NCI-H128 (cell line): ENCODE results near the gene ANXA3.

ENCODE experiments used
- DNase-seq: peaks from one replicate; lab custom pipeline; 2025; ENCODE audit not compliant: unreplicated experiment; lab: John Stamatoyannopoulos, UW

ANXA3 gene

DNA sequence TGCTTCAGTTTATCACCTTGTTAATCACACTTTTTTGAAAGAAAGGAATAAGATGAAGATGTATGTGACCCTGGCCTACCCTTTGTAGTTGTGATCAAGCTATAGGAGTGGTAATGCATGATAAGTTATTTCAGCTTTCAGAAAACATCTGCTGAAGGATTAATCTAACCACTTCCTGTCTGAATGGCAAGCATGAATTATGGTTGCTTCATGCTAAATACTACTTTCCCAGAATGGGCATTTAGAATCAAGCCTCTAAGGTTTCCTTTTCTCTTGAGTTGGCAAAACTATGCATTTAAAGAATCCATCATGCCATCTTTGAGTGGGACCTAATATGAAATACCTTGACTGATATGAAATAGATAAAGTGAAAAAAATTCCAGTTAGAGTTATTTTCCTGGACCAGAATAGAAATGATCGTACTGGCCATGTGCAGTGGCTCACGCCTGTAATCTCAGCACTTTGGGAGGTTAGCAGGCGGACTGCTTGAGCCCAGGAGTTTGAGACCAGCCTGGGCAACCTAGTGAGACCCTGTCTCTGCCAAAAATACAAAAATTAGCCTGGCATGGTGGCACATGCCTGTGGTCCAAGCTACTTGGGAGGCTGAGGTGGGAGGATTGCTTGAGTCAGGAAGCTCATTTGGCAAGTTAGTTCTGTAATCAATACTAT is 59.1 kb downstream of the ANXA3 start:
- no peak for DNase-seq

DNA sequence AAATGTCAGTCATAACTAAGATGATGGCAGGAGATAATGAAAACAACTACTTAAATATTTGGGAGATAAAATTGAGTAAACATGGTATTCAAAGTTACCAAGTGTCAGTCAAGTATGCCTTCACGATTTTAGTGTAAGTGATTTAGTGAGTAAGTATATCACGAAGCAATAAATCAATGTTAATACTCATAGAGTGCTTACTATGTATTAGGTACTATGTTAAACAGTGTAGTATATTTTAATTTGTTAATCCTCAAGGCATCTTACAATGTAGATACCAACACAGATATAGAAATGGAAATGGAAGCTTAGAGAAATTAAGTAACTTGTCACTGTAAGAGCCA is 59.6 kb downstream of the ANXA3 start:
- no peak for DNase-seq

DNA sequence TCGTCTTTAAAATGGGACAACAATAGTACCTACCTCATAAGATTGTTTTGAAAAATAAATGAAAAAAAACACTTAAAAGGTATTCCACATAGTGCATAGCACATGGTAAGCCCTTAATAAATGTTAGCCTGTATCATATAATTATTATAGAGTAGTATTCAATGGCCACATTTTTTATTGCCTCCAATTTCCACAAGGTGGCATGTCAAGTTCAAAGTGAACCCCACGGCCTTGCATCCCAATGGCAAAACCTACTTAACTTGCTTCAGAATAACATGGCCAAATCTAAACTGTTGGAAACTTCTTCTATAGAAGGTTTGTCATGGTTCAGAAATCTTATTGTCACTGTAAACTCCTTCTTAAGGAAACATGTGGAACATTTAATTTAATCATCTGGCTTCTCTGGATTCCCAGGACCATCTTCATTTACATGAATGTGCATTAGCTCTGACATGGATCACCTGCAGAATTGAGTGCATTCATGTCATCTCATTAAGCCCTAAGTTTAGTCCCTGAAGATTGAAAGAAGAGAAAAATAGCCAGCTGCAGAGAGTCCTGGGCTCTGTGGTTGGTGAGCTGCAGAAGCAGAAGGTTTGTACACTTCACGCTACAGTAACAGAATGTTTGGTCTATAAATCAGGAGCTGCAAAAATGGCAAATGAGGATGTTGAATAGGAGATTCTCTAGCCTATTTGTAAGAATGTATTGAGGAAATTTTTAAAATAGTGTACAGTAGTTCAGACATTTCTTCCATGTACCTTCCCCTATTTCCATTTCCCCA is 61.0 kb downstream of the ANXA3 start:
- no peak for DNase-seq

DNA sequence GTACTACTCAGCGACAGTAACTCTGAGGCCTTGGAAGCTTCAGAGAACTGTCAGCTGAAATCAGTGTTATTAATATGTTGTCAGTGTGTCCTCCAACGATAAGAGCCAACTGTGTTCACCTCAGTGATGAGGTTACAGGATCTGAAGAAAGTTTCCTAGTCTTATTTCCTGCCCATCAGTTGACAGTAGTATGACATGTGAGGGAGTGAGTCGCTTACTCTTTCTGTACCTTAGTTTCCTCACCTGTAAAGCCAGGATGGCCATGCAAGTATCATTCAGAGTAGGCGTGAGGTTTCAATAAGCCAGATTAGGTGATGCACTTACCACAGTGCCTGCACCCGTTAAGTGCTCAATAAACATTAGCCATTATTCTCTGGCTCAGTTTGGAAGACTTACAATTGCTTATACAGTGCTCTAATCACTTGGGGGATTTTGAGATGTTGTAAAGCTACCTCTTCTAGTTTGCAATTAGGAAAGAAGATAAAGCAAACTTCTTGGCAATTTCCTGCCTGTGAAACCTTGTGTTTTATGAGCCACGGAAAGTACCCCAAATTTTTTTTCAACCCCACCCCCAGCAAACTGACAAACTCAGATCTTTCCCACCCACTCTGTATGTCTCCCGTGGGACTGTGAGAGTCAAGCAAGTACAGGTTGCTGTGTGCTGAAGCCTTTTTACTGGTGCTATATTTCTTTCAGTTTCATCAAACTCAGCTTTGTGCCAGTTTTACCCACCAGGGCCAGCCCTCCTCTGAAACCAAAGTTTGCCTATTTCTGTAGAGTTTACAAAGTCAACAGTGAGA is 62.2 kb downstream of the ANXA3 start:
- no peak for DNase-seq

DNA sequence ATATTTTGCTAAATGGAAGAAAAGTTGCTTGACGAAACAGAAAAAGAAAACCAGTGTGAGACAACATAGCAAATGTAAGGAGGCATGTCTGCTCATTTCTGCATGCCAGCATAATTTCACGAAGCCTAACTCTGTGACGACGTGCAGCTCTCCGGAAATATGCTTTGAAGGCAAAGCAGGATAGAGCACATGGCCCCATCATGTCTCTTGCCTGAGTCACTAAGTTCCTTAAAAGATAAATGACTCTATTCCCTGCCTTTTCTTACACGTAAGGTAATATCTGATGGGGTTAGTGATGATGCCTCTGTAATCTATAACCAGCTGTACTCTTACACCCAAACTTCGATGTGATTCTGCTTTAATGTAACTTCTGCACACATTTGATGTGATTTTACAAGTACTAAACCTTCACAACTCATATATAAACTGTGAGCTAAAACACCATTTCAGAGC is 64.5 kb downstream of the ANXA3 start:
- no peak for DNase-seq

DNA sequence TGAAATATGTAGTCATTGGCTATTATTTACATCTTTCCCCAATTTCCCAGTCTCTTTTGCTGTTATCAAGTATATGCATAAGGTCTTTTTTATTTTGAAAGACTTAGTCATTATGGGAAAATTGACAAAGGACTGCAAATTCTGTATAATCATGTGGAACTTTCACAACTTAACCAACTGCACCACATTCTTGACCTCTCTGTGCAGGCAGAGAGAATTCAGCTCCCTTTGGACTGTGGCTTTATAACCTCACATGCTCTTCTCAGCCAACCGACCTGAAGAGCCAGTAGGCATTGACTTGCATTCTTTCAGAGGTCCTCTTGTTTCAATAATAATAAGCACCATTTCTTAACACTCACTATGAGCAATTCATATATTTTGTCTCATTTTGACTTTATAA is 66.9 kb downstream of the ANXA3 start:
- DNase-seq, result no peak

DNA sequence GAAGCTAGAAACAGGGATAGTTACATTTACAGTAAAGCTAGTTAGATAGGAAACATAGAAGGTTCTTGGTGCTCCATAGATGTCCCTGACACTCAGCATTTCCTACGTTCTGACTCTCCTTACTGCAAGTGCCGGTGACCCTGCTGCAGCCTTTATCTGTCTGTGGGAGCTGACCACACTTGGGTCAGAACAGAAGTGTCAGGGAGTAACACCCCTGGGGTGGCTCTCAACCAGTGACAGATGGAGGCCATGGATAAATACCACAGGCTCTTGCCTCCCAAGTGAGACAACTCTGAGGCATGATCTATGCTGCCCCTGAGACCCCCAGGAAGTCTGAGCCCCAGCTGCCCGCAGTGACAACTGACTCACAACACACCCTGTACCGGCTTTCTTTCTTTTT is 69.8 kb downstream of the ANXA3 start:
- no peak for DNase-seq

DNA sequence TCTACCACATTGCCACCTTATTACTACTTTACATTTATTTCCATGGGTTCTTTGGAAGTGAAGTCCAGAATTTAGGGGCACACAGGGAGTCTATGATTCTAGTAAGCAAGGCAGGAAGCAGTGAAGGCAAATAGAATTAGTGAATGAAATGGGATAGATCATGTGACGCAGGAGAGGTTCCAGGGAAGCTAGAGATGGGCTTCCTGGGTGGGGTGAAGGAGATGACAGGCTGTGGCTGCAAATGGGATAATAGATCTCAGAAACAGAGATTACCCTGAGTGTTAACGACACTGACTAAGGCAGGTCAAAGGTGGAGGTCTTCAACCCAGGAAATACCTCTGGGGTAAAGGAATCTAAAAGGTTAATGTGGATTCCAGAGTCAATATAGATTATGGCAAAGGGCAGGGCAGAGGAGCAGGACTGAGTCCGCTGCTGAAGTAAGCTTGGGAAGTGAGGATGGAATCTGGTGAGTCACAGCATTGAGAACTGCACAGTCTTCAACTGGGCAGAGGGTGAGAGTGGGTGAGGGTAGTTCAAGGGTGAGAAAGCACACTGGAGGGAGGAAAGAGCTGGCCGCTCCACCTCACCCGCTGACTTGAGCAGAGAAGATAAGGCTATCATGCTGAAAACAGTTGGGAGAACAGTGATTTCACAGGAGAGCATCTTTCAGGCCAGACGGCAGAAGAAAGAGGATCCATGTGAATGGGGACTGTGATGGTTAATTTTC is 70.8 kb downstream of the ANXA3 start:
- DNase-seq, result no peak

DNA sequence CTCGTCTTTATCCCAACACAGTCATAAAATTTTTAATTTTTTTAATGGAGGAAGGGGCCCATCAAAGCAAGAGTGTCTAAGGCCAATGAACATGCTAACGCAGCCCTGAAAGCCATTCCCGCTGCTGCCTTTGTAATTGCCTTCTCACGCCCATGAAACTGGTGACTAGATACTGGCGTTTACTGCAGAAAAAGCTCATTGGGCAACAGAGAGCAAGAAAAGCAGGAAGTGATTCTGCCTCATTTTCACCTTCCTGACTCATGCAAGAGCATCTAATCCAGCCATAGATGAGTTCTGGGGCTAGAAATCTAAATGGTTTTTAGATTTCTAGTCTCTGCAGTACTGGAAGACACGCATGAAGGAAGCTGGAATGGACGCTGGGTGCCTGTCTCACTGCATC is 72.5 kb downstream of the ANXA3 start:
- DNase-seq, result no peak

DNA sequence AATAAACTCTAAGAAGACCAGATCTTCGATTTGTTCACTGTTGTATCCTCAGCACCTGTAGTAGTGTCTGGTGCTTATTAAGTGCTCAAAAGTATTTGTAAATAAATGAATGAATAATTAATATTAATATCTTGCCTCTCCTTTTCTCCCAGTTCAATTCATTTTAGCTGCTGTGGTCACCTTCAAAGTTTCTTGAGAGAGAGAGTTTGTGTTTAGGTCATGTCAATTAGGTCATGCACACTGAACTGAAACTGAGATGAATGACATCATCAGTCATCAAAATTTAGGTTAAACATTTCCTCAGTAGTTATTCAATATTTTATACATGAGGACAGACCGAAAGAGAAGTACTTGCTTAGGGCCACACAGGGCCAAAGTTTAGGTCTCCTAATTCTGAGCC is 73.5 kb downstream of the ANXA3 start:
- no peak for DNase-seq

DNA sequence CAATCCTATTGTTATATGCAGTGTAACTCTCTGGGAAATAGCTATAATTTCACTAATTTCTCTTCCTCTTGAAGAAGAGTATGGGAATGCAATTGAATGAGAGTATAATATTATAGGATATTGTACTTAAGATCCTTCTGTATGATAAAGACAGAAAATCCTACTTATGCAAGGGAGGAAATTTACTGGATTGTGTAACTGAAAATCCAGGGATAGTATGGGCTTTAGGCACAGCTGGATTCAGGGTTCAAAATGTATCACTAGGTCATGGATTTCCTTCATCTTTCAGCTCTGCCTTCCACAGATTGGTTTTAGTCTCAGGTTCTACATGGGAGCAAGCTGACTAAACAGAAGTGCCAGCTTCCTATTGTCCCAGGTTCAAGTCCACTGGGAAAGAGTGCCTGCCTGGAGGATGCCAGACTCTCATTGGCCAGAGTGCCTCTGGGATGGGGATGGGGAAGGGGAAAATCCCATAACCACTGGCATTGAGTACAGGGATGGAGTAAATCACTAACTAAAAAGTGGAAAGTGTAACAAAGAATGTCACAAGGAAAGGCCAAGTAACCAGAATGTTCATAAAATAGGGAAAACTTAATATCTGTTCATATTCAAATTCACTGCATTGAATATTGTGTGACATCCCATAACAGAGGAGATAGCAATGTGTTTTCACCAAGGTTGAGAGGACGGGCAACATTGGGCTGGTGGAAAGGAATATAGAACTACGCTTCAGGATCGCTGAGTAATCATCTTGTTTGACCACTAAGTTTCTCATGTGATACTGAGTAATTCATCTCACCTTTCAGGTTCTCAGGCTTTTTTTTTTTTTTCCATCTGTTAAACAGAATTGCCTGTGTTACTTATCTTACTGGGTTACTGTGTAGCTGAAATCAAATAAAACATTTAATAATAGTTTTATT is 75.7 kb downstream of the ANXA3 start:
- no peak for DNase-seq

DNA sequence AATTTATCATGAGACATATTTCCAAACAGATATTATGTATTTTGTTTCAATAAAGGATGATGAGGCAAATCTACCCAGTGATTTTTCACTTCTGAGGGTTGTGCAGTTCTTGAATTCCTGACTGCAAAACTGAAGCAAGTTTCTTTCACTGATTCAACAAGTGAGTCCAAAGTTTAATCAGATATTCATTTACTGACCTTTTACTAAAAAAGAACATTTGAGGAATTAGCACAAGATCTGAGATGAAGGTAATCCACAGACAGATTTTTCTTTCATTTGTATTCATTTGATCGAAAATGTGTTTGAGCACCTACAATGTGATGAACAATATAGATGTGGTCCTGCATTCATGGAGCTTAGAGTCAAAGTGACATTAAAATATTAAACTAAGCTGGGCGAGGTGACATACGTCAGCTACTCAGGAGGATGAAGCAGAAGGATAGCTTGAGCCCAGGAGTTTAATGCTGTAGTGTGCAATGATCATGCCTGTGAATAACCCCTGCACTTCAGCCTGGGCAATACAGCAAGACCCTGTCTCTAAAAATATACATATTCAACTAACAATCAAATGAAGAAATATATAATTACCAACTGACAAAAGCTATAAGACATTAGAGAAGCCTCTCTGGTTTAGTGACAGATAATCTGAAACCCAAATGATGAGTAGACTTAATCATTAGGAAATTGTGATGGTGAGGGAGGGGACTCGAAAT is 76.6 kb downstream of the ANXA3 start:
- DNase-seq, result no peak

DNA sequence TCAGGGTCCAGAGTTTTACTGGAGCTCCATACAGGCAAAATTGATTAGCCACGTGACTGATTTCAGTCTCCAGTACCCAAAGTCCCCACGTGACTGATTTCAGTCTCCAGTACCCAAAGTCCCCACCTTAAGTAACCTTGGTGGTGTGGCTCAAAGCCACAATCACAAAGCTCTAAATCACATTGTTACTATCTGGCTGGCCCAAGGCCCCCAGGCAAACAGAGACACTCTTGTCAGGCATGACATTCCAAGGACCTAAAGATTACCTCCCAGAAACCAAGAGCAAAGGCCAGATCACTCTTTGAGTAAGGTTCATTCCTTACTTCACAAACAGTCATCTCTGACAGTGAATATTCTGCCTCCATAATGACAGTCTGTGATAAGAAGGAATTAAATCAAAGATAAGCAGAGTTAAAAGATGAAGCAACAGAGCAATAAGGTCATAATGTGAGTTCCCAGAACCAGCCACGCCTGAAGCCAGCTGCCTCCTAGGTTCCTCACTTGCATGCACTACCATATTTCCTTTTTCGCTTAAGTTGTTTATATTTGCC is 78.5 kb downstream of the ANXA3 start:
- DNase-seq, result no peak

DNA sequence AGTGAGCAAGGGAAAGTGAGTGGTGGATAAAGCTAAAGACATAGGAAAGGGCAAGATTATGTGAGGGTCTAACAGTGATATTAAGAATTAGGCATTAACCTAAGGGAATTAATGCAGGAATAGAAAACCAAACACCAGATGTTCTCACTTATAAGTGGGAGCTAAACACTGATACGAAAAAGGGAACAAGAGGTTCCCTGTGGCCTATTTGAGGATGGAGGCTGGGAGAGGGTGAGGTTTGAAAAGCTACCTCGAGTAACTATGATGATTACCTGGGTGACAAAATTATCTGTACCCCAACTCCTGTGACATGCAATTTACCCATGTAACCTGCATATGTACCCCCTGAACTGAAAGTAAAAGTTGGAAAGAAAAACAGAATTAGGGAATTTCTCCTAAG is 79.0 kb downstream of the ANXA3 start:
- no peak for DNase-seq

DNA sequence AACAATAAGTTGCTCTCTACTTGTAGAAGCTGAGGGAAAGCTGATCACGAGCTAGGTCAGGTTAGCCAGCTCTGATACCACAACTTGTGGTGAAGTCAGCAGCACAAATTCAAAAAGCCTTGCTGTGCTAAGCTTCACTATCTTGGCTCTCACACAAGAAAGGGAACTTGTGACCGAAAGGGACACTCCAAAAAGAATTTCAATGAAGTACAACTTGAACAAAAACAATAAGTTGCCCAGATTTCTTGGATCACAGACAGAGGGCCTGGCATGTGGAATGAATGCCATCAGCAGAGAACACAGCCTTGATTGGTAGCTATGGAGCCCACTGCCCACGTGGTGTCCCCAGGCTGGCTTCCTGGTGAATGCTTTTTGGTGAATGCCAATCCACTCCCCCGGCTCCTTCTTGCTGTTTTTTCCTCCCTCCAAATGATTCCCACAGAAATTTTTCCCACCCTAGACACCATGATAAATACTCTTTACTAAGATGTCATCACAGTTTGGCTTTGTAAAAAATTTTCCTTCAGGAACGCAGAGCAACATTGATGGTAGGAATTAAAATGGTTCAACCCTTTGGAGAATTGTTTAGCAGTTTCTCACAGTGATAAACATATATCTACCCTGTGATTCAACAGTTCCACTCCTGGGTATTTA is 82.6 kb downstream of the ANXA3 start:
- DNase-seq, result no peak

DNA sequence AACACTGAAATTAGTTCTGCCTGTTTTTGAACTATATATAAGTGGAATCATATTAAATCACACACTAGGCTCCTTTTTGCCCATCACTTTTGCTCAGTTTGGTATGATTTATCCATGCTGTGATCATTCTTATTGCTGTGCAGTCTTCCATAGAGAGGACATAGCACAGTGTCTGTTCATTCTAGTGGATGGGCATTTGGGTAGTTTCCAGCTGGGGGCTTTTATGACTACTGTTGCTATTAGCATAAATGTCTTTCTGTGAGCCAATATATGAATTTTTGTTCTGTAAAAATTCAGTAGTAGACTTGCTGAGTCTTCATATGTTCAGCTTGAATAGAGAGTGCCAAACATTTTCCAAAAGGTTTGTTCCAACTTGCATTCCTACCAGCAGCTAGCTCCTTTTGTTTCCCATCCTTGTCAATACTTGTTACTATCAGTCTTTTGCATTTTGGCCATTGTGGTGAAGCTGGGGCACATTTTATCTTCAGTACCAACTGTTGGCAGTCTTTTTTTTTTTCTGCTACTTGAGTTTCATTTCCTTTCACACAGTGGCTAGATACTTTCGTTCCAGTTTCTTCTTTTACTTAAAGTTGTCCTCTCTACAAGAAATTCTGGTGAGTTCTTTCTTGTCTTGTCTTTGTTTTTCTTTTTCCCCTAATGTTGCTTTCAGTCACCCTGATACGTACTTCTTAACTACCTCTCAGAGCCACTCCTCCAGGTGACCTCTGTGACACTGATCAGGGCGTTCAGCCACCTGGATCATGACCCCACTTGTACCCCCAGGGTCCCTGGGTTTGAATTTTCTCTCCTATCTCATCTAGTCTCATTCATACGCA is 87.0 kb downstream of the ANXA3 start:
- DNase-seq, result no peak

DNA sequence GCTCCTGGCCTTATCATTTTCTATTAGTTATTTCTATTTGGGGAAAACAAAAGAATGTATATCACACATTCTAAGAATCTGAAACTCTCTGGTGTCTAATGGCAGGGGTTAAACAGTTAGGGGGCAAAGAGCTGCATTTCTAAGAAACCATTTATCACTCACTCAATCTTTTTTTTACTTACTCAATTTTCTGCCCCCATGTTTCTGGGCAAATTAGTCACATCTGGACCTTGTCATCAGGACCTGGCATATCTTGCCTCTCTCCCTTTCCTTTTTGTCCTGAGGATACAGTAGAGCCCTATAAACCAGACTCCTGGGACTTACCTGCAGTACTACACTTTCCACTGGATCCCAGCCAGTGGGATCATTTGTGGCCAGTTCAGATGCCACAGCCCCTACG is 89.1 kb downstream of the ANXA3 start:
- no peak for DNase-seq

DNA sequence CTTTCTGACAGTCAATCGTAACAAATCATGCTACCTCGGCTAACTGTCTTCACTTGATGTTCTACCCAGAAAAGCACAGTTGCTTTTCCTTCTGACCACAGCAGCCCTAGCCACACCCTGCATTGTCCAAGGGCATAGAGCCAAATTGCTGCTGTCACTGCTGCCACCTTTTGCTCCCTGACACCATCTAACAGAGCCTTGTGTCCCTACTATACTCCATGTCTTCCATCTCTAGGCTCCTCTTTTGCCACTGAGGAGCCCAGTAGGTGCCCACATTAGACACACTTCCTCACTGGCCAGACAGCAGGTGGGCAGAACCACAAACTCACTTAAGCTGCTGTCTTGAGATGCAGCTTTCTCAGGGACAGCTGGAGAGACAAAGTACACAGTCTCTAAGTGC is 91.4 kb downstream of the ANXA3 start:
- DNase-seq, result no peak
